Central memory CD4-positive, alpha-beta T cell (primary cell): Measurements from ENCODE around the gene LKAAEAR1.
"Not testable (repeated sequence)": the region's sequence is repeated elsewhere in the genome, so short reads cannot be mapped to it uniquely, and the experiment has no call there.

Source experiments
- DNase-seq: peaks from one replicate; pipeline ENCODE4 v3.0.0; 2022
- total RNA-seq, 3 experiments: gene quantifications; one replicate each; lab custom pipeline; 2026; lab: John Stamatoyannopoulos, UW

LKAAEAR1 gene, protein sequence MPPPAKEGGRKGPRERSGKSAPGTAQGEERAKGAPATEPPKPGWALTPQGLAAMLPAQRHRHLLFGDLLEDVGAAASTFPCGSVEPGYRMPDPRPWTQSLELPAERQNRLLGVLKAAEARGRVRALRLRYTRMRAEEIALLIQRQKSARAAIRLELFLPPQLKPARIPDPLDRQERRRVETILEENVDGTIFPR
- 0 to 0.58 (median 0.14) reads per million in 3 experiments for total RNA-seq

DNA sequence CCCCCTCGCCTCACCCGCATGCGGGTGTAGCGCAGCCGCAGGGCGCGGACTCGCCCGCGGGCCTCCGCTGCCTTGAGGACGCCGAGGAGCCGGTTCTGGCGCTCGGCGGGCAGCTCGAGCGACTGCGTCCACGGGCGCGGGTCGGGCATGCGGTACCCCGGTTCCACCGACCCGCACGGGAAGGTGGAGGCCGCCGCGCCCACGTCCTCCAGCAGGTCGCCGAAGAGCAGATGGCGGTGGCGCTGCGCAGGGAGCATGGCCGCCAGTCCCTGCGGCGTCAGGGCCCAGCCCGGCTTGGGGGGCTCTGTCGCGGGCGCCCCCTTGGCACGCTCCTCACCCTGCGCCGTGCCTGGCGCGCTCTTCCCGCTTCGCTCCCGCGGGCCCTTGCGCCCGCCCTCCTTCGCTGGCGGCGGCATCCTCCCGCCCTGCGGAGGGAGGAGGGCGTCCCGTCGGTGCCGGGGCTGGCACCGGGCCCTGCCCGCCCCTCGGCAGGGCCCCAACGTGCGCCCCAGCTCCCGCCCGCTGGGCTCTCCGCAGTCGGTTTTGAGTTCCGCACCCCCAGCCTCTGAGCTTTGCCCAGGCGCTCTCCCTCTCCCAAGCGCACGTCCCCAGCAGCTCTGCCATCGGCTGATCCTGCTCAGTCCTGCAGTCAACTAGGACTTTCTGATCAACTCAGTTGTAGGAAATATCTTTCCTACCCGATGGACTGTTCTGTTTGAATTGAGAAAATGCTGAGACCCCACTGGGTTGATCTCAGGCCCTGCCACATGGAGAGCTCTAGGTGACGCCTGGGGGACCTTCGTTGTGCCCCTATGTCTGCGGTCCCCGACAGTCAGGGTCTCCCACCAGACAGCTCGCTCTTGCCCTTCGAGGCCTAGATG is at the start of gene LKAAEAR1:
TSS of gene LKAAEAR1 (minus strand) at position 595 of the 881 bp plus-strand sequence. CDS start at position 416, 179 bp downstream.
- no peak for DNase-seq

DNA sequence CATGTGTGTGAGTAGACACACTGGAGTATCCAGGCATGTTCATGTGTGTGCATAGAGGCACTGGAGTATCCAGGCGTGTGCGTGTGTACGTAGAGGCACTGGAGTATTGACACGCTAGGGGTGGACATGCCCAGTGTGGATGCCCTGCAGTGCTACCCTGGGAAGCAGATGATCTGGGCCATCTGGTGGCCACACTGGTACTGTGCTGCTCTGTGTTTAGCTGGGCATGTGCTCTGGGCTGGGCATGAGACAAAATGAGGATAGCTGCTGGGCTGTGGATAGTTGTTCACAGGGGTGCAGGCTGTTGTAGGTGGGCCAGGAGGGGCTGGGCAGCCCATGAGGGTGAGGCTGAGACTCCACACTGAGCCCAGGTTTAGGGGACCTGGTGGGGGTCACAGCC is 47.2 kb upstream of the LKAAEAR1 start:
- DNase-seq = no peak

DNA sequence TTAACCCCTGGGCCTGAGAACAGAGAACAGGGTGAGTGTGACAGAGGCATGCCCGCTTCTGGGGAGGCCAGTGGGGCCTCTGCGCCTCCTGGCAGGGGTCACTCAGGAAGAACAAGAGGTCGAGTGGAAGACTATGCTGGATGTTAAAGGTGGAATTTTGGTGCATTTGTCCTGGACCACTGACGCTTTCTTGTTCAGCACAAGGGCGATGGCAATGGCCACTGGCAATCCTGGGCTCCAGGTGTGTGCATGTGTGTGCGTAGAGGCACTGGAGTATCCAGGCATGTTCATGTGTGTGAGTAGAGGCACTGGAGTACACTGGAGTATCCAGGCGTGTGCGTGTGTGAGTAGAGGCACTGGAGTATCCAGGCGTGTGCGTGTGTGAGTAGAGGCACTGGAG is 46.7 kb upstream of the LKAAEAR1 start:
- no peak for DNase-seq

DNA sequence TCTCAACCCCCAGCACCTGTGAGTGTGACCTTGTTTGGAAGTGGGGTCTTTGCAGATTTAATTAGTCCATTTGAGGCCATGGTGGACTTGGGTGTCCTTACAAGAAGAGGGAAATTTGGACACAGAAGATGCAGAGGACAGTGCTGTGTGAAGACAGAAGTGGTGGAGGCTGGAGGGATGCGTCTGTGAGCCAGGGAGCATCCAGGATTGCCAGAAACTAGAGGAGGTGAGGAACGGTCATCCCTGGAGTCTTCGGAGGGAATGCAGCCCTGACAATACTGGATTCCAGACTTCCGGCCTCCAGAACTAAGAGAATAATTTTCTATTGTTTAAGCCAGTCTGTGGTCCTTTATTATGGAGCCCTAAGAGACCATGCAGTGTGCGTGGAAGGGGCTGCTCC is 46.1 kb upstream of the LKAAEAR1 start:
- DNase-seq = no peak

DNA sequence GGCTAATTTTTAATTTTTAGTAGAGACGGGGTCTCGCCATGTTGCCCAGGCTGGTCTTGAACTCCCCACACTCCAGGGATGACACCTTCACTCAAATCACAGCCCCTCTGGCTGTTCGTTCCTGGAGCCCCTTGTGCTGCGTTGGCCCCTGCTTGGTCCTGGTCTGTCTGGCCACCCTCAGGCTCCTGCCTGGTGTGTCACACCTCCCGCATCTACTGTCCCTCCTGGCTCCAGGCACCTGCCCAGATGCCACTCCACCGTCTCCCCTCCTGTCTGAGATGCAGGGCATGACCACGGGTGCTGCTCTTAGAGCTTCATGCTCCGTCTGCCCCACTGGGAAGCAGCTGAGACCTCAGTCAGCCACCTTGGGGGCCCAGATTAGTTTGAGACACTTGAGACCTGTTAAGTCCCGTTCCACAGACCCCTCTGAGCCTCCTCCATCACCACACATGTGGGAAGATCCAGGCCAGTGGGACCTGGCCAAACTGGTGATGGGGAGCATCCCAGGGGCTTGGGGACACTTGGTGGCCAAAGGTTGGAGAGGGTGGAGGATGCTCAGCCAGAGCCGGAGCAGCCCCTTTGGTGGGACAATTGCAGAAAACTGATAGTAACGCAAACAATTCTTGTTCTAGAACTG is 45.1 kb upstream of the LKAAEAR1 start:
- no peak for DNase-seq

DNA sequence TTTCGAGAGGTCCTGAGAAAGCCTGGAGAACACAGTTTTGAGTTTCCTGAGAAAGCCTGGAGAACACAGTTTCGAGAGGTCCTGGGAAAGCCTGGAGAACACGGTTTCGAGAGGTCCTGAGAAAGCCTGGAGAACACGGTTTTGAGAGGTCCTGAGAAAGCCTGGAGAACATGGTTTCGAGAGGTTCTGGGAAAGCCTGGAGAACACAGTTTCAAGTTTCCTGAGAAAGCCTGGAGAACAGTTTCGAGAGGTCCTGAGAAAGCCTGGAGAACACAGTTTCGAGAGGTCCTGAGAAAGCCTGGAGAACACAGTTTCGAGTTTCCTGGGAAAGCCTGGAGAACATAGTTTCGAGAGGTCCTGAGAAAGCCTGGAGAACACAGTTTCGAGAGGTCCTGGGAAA is 39.3 kb upstream of the LKAAEAR1 start:
- not testable (repeated sequence) for DNase-seq

DNA sequence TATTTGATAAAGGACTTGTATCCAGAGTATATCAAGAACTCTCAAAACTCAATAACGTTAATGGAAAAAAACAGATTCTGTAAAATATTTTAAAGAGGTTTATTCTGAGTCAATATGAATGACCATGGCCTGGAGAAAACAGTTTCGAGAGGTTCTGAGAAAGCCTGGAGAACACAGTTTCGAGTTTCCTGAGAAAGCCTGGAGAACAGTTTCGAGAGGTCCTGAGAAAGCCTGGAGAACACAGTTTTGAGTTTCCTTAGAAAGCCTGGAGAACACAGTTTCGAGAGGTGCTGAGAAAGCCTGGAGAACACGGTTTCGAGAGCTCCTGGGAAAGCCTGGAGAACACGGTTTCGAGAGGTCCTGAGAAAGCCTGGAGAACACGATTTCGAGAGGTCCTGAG is 38.7 kb upstream of the LKAAEAR1 start:
- DNase-seq = not testable (repeated sequence)

DNA sequence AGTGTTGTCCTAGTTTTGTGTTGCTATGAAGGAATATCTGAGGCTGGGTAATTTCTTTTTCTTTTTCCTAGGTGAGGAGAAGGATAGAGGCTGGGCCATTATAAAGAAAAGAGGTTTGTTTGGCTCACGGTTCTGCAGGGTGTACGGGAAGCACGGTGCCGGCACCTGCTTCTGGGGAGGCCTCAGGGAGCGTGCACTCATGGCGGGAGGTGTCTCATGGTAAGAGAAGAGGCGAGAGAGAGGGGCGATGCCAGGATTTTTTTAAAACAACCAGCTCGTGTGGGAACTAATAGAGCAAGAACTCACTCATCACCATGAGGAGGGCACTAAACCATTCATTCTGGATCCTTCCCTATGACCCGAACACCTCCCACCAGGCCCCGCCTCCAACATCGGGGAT is 37.4 kb upstream of the LKAAEAR1 start:
- no peak for DNase-seq

DNA sequence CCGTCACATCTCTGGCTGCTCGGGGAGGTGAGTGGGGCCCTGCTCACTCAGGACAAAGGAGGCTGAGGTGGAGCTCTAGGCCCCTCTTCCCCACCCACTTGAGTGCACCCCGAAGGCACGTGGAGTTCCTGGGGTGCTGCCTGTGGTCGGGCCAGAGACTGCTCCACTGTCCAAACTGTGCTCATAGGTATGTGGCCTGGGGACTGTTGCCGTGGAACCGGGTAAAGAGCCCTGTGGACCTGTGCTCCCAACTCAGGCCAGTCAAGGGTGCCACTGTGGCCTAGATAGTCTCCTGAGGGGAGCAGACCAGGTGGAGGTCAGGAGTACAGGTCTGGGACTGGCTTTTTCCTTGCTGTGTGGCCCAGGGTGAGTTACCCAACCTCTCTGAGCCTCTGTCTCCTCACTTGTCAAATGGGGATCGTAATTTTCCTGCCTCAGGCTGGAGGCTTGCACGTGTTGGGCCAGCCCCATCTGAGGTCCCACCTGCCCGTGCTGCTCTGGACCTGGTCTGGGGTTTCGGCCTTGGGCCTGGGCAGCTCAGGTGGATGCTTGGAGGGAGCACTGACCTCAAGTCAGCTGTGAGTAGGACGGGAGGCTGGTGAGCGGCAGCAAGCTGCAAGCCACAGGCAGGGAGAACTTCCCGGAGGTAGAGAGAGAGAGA is 35.6 kb upstream of the LKAAEAR1 start:
- DNase-seq = peak; percentile 12

DNA sequence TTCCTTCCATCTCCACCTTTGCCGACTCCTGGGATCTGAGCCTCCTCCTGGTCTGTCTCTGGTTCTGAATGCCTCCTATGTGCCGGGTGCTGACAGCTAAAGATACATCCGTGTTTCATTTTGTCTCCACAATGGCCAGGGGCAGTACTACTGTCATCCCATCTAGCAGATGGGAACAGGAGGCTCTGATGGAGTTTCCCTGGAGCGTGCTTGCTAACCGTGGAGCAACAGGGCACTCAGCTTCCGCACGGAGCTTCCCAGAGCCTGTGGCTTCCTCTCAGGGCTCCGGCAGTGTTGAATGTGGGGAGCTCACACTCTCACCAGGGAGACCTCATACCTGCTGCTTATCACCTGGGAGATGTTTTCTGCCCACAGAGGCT is 35.1 kb upstream of the LKAAEAR1 start:
- no peak for DNase-seq

DNA sequence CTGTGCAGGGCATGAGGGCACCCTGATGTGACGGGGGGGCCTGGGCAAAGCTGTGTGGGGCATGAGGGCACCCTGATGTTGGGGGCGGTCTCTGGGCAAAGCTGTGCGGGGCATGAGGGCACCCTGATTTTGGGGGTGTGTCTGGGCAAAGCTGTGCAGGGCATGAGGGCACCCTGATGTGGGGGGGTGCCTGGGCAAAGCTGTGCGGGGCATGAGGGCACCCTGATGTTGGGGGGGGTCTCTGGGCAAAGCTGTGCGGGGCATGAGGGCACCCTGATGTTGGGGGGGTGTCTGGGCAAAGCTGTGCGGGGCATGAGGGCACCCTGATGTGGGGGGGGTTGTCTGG is 33.2 kb upstream of the LKAAEAR1 start:
- not testable (repeated sequence) for DNase-seq

DNA sequence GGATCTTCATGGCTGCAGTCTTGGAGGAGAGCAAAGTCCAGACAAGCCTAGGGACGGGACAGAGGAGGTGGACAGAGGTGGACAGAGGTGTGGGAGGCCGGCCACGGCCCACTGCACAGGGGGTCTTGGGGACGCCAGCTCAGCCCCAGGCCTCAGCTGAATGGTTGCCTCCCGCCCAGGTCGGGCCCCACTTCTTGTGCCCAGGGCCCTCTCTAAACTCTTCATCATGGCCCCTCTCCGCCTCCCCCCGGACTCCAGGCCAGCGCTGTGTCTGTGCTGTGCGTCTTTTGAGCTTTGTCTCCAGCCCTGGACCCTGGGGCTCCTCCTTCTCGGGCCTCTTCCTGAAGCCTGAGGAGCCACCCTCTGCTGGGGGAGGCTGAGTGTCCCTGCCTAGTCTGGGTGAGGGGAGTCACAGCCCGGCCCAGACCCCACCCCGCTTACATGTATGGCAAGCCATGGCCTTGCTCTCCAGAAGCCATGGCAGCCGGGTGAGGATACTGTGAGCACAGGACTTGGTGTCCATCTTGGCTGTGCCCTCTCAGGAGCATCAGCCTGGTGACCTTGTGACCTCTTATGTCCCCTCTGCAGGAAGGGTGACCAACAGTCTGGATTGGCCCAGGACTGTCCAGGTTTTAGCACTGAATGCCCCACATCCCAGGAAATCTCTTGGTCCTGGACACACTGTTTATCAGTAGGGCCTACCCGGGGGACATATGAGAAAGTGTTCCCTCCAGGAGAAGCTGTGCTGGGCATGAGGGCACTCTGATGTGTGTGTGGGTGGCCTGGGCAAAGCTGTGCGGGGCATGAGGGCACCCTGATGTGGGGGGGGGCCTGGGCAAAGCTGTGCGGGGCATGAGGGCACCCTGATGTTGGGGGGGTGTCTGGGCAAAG is 32.6 kb upstream of the LKAAEAR1 start:
- no peak for DNase-seq

DNA sequence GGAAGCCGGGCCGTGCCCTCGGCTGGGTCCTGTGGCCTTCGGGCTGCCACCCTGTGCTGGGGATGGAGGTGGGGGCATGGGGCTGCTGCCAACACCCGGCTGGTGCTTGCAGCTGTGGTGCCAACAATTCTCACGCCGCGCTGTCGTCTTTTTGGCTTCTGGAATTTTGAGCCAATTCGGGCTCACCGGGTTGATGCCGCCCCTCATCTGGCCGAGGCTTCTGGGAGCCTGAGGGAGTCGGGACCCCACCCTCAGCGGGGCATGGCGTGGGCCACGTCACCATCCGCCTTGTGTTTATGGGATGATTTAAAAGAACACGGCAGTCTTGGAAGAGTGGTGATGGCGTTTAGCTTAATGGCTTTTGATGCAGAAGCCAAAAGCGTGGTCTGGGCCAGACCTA is 31.8 kb upstream of the LKAAEAR1 start:
- DNase-seq = no peak

DNA sequence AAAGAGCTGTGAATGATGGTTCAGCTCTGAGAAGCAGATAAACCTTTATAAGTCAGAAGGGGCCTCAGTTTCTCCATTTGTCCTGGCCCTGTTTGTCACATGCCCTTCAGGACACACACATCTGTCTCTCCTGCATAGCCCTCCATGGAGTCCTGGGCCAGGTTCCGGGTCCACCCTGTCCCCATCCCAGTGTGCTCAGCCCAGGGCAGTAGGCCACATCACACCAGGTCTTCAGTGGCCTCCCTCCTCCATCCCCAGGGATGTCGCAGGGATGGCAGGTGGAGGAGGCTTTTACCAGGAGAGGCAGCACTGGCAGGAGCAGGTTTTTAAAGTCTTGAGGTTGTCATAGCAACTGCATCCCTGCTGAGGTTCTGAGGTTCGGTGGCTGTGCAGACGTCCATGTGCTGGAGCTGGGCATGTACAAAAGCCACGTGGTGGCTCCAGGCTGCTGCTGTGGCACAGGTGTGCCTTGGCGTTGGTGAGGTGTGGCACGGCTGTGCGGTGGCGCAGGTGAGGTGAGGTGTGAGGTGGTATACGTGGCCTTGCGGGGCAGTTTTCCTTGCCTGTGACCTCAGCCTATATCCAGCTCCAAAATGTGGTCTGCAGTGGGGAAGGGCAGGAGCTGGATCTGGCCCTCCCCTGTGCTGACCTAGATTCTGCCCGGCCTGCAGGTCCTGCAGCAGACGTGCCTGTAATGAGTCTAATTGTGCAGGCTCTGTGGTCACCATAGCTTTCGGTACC is 31.1 kb upstream of the LKAAEAR1 start:
- DNase-seq = no peak

DNA sequence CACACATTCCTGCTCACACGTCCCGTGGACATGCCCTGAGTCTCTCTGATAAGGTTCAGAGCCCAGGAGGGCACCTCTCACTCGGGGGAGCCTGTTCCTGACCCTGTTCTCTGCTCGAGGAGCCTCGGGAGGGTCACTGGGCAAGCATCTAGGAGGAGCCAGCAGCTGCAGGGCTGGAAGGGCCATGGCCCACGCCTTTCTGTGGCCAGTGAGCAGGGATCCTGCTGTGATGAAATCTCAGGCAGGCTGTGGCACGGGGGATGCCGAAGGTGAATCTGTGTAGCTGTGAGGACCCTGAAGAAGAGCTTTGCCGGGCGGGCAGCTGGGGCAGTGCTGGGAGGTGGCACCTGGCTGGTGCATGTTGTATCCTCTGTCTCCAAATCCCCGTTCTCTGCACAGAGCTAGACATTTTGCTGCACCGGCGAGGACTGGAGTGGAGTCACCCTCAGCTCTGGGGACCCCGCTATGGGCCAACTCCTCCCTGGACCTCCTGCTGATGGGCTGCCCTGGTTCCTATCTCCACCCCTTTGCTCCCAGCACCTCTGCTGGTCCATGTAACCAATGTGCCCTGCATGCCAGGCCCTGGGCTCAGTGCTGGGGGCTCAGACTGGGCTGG is 30.3 kb upstream of the LKAAEAR1 start:
- DNase-seq = no peak

DNA sequence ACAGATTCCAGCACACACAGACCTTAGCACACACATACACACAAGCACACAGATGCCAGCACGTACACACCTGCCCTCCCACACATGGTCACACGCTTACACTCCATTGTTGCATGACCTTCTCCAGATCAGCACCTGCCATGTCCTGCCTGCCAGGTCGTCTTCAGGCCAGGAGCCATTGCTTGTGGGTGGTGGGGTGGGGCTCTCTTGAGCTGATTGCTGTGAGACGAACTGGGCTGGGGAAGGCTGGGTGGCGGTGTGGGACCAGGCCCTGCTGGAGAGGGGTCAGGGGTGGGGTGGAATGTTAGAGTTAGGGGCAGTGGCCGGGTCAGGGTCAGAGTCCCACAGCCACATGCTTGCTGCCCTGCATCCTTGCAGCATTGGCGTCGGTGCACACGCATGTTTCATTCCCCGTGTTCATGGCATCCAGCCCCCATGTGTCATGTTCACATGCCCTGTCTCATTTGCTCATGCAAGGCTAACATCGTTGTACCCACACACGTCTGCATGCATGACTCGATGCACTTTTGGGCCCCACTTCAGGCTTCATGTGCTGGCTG is 29.7 kb upstream of the LKAAEAR1 start:
- DNase-seq = no peak

DNA sequence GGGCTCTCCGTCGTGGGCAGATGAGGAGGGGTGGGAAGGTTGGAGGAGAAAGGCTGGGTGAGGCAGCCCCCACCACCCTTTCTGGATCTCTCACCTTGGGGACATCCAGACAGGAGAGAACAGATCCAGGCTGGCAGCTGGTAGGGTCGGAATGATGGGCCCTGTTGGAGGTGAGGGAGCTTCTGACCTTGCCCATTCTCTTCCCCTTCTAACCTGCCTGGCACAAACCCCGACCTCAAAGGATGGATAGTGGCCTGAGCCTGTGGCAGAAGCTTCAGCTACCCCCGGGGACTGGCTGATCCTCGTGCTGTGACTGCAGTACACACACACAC is 29.2 kb upstream of the LKAAEAR1 start:
- DNase-seq = no peak

DNA sequence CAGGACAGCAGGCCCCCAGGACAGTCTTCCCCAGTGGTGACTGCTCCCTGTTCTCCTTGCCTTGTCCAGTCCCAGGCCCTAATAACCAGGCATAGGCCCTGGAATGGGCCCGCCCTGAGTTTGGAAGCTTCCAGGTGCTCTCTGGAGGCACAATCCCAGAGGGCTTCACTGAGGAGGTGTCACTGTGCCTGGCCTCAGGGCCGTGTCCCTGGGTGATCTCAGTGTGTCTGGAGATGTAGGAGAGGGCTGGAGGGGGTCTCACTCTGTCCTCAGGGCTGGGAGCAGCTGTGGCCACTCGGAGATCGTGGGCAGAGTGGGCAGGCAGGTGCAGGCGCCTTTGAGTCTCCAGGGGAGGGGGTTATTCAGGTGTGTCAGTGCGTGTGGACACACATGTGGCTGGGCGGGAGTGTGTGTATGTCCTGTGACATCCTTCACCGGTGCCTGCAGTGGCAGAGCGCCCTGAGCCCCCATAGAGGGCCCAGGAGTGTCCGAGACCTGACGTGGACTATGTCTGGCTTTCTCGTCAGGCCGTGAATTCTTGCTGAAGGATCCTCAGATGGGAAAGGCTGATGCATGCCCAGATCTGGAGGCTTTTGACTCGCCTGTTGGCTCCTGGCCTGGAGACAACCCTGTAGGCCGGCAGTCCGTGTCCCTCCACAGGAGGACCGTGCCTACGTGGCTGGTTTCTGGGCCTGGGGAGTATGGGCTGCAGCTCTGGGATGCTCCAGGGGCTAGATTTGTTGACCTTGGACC is 28.7 kb upstream of the LKAAEAR1 start:
- DNase-seq = no peak

DNA sequence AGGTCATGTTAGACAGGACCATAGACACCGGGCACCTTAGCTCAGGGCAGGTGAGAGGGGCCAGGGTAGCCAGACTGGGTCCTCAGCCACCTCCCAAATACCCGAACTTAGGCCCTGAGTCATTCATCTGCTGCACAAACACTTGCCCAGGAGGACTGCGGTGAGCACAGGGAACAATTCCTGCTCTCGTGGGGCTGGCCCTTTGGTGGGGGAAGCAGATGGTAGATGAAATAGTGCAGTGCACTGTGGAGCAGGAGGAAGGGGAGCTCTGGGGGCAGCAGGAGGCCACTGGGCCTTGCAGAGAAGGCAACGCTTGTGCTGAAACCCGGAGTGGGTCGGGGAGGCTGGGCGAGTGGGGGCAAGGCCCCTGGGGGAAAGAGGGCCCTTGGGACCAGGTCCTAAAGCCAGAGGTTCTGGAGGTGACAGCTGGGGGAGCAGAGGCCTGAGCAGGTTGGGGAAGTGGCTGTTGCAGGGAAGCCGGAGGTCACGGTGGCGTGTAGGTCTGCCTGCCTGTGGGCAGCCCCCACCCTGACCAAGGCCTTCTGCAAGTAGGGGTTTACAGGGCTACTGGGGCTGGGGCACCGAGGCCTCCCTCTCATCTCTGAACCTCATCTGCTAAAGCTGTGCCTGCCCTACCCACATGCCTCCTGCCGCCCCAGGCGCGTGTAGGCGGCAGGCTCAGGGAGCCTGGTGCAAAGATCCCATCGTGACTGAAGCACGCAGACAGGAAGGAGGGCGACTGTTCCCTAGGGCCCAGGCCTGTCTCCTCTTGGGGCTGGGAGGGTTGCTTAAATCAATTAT is 27.8 kb upstream of the LKAAEAR1 start:
- DNase-seq = no peak
